B cell (primary cell): ENCODE data around the gene TSPAN32. TPM values are rescaled to one million over a fixed set of nuclear protein-coding genes. Genes with fewer than 3 reads are reported as not detected.

Experiments
- ATAC-seq: fragments of 200-7000 bp; cut with Tn5 transposase; one replicate; pipeline ENCODE4 v1.10.0; 2021; ENCODE audit warnings: low read depth, mild to moderate bottlenecking, moderate number of reproducible peaks, moderate library complexity
- CTCF ChIA-PET: fragments of 350-600 bp; sonication (Branson Sonifier 250); formaldehyde crosslinking; loops from one replicate; lab custom pipeline; 2021; ENCODE audit warnings: antibody characterized with exemption, inconsistent platforms; lab: Charles Lee
- POLR2A ChIA-PET: fragments of 350-600 bp; sonication (Branson Sonifier 250); formaldehyde crosslinking; loops from one replicate; lab custom pipeline; 2021; ENCODE audit warnings: antibody characterized with exemption; lab: Charles Lee
- DNase-seq: peaks from one replicate; pipeline ENCODE4 v3.0.0; 2013
- H2AFZ ChIP-seq: 2 replicates; pipeline ENCODE4 v1.6.1; 2012; ENCODE audit warnings: mild to moderate bottlenecking, low read depth, low read length; ENCODE audit not compliant: insufficient read depth, poor library complexity, severe bottlenecking
- H3K27ac ChIP-seq, 2 donors: 1 replicate in 1 of 2; 2 replicates in 1 of 2; pipeline ENCODE4 v1.5.1; 2012 to 2013; ENCODE audit warnings: low read length in 2 of 2, mild to moderate bottlenecking in 2 of 2, moderate library complexity in 1 of 2
- H3K27me3 ChIP-seq, 4 experiments: fragments of 200-600 bp in 1 of 4; sonication (generic) in 1 of 4; replicated peaks in 1 of 4; 1 replicate in 2 of 4; 2 replicates in 2 of 4; pipeline versions ENCODE4 v1.6.1 to v1.7.0; 2013 to 2016; ENCODE audit warnings: low read length in 3 of 4, mild to moderate bottlenecking in 2 of 4, mixed read lengths in 1 of 4, moderate library complexity in 1 of 4; ENCODE audit not compliant: insufficient read depth in 4 of 4, control insufficient read depth in 3 of 4; ENCODE audit errors: control extremely low read depth in 1 of 4
- H3K36me3 ChIP-seq, 2 experiments: replicated peaks in 1 of 2; 1 replicate in 1 of 2; 2 replicates in 1 of 2; pipeline versions ENCODE4 v1.6.1 to v1.7.1; 2013; ENCODE audit warnings: low read length in 1 of 2; ENCODE audit not compliant: insufficient read depth in 2 of 2, control insufficient read depth in 1 of 2; ENCODE audit errors: control extremely low read depth in 1 of 2, extremely low read depth in 1 of 2
- H3K4me1 ChIP-seq, 2 donors: fragments of 200-600 bp in 1 of 2; sonication (generic) in 1 of 2; 1 replicate in 1 of 2; 2 replicates in 1 of 2; pipeline versions ENCODE4 v1.5.1 to v1.6.1; 2013 to 2017; ENCODE audit warnings: low read length in 2 of 2; ENCODE audit not compliant: control insufficient read depth in 2 of 2, insufficient read depth in 2 of 2
- H3K4me2 ChIP-seq: replicated peaks from 2 replicates; pipeline ENCODE3; 2012; ENCODE audit warnings: mild to moderate bottlenecking, low read depth, low read length; ENCODE audit not compliant: poor library complexity, severe bottlenecking
- H3K4me3 ChIP-seq, 5 experiments: fragments of 200-600 bp in 1 of 5; sonication (generic) in 1 of 5; 1 replicate in 3 of 5; 2 replicates in 2 of 5; pipeline versions ENCODE4 v1.5.1 to v1.7.0; 2011 to 2016; ENCODE audit warnings: low read length in 4 of 5, mild to moderate bottlenecking in 4 of 5, low read depth in 2 of 5, control low read depth in 1 of 5, moderate library complexity in 1 of 5; ENCODE audit not compliant: insufficient read depth in 1 of 5; ENCODE audit errors: control extremely low read depth in 1 of 5, extremely low read depth in 1 of 5
- H3K79me2 ChIP-seq: fragments of 200-600 bp; sonication (generic); one replicate; pipeline ENCODE4 v1.6.0; 2016; ENCODE audit warnings: low read length; ENCODE audit not compliant: control insufficient read depth, insufficient read depth
- H3K9ac ChIP-seq: fragments of 200-600 bp; sonication (generic); 2 replicates; pipeline ENCODE4 v1.6.1; 2017; ENCODE audit warnings: mild to moderate bottlenecking, low read length, moderate library complexity
- H3K9me3 ChIP-seq, 3 donors: one replicate each; pipeline versions ENCODE4 v1.6.1 to v1.7.1; 2013; ENCODE audit warnings: low read length in 2 of 3; ENCODE audit not compliant: control insufficient read depth in 2 of 3, insufficient read depth in 1 of 3; ENCODE audit errors: control extremely low read depth in 1 of 3
- H4K20me1 ChIP-seq: 2 replicates; pipeline ENCODE4 v1.6.0; 2012; ENCODE audit warnings: mild to moderate bottlenecking, low read length; ENCODE audit not compliant: insufficient read depth, control insufficient read depth, poor library complexity, severe bottlenecking
- H3K27ac Mint-ChIP-seq: one replicate; pipeline ENCODE4 v1.8.0; 2021; ENCODE audit warnings: mixed read lengths
- H3K27me3 Mint-ChIP-seq: one replicate; pipeline ENCODE4 v1.8.0; 2021; ENCODE audit warnings: mixed read lengths
- H3K4me1 Mint-ChIP-seq: one replicate; pipeline ENCODE4 v1.8.0; 2021; ENCODE audit warnings: mixed read lengths
- H3K4me3 Mint-ChIP-seq: one replicate; pipeline ENCODE4 v1.8.0; 2021; ENCODE audit warnings: mixed read lengths
- H3K9me3 Mint-ChIP-seq: one replicate; pipeline ENCODE4 v1.8.0; 2022; ENCODE audit warnings: mixed read lengths; ENCODE audit not compliant: insufficient read depth
- CTCF ChIP-seq: fragments of 200-600 bp; IDR thresholded peaks from one replicate; pipeline ENCODE4 v1.8.0; 2022; ENCODE audit warnings: antibody characterized with exemption, mild to moderate bottlenecking
- EZH2 ChIP-seq: IDR thresholded peaks from 2 replicates; pipeline ENCODE4 v1.6.1; 2012; ENCODE audit warnings: borderline replicate concordance, low read depth, mild to moderate bottlenecking, moderate library complexity, low read length; ENCODE audit not compliant: insufficient read depth, poor library complexity, severe bottlenecking
- WGBS: methylation state at CpG from one replicate; pipeline ENCODE4 v1.1.5; 2013; ENCODE audit warnings: missing lambda C conversion rate; ENCODE audit not compliant: insufficient coverage; 5-methylcytosine and 5-hydroxymethylcytosine counted together
- intact Hi-C: fragments of 100-400 bp; cut with micrococcal nuclease; formaldehyde crosslinking; loops from one replicate; pipeline ENCODE4 v1.10.0; 2022
- polyA plus RNA-seq: library from polyadenylated mRNA; depleted of rRNA; stranded (reverse); fragments of >200 nt; gene quantifications from 2 replicates; pipeline ENCODE4 v1.2.3, GENCODE V29; 2012
- total RNA-seq, 2 donors: library from RNA; stranded (reverse); fragments of 120-200 nt in 1 of 2; gene quantifications; 1 replicate in 1 of 2; 2 replicates in 1 of 2; pipeline versions ENCODE4 v1.2.3 to v1.2.4, GENCODE V29; 2013 to 2022

Gene TSPAN32
- total and polyA plus RNA-seq, 2 donors (not counting 1 experiment from before 2014, with no cell fraction given): 22.2 to 75.9 TPM

DNA sequence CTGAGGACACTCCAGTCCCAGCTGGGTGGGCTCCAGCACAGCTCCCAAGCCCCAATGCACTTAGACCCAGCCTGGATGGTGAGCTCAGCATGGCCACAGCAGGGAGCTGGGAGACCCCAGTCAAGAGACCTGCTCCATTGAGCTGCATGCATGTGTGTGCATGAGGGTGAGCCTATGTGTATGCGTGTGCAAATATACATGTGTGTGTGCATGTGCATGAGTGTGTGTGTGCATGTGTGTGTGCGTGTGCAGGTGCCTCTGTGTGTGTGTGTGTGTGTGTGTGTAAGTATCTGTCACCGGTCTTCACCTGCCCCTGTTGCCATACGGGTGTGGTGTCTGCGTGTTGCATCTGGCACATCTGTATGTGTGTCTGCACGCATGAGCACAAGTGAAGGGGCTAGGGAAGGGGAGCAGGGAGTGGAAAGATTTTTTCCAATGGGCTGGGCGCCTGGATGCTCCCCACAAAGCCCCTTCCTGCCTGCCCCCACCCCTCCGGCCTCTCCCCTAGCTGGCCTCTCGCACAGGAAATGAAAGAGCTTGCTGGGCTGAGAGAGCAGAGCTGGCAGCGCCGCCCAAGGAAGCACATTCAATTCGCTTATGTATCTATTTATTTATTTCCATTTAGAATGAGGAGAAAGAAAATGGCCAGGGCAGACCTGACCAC, 4.1 kb downstream of the TSPAN32 start:
- Mint-ChIP-seq H3K27ac (peak overlapping the region; percentile 71), H3K9me3 (no peaks in the 10 kb centered on the region), H3K4me3 (peak overlapping the region; percentile 59), H3K4me1 (peaks cover 46% of the 10 kb centered on the region), H3K27me3 (no peaks in the 10 kb centered on the region)
- no peak for ATAC-seq
- POLR2A ChIA-PET: interaction anchor here (0.7 to 3.1 kb wide), 5 partner anchors 45 to 114 kb away, joined by 5 to 22 read pairs (median 9); partner anchors contain the start of genes CD81 and TSSC4
- peak overlapping the region in 1 of 2 donors; percentile 38 for H3K27ac ChIP-seq
- no peaks in the 10 kb centered on the region for H3K27me3 ChIP-seq
- intact Hi-C loops: loop anchor here (1.0 to 2.0 kb wide), 3 partner anchors 71 to 109 kb away; partner anchors contain the start of genes CD81 and TSSC4
- DNase-seq: no peak
- peak overlapping the region; percentile 79 for H3K4me2 ChIP-seq
- no peak overlapping the region for H3K9ac ChIP-seq
- no peak for TF ChIP-seq EZH2
- no peak for TF ChIP-seq CTCF
- H2AFZ ChIP-seq: peak overlapping the region; percentile 6
- no peaks in the 10 kb centered on the region for H4K20me1 ChIP-seq
- no peaks in the 10 kb centered on the region for H3K9me3 ChIP-seq
- CTCF ChIA-PET: interaction anchor here (0.6 to 15.0 kb wide), 31 partner anchors 8 to 1007 kb away, joined by 3 to 583 read pairs (median 6); partner anchors contain the start of genes ASCL2, CD81 and TSSC4
- no peaks in the 10 kb centered on the region for H3K36me3 ChIP-seq
- H3K4me3 ChIP-seq: no peak overlapping the region
- 20% methylated on average over 6 of the region's 12 CpGs for WGBS
- peaks cover 54 to 56% of the 10 kb centered on the region in 2 donors for H3K4me1 ChIP-seq
- peaks cover 33% of the 10 kb centered on the region for H3K79me2 ChIP-seq

DNA sequence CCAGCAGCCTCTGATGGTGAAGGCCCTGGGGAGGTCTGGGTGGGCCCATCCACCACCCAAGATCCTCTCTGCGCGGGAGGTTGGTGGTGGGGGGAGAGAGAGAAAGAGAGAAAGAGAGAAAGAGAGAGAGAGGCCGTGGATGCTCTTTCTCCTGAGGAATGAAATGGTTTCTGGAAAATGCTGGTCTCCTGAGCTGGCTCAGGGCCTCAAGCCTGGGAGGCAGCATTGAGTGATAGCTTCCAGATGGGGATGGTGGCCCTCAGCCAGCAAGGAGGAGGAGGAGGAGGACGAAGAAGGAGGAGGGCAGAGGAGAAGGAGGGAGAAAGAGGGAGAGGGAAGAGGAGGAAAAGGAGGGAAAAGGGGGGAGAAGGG, 4.6 kb downstream of the TSPAN32 start:
- intact Hi-C loops: no loop called here
- H3K4me3 ChIP-seq: no peak overlapping the region
- H3K27me3 ChIP-seq: no peaks in the 10 kb centered on the region
- no peaks in the 10 kb centered on the region for H4K20me1 ChIP-seq
- H3K79me2 ChIP-seq: peaks cover 33% of the 10 kb centered on the region
- peak overlapping the region in 1 of 2 donors; percentile 38 for H3K27ac ChIP-seq
- H3K36me3 ChIP-seq: no peaks in the 10 kb centered on the region
- no peaks in the 10 kb centered on the region for H3K27me3 Mint-ChIP-seq
- 33% methylated on average over 3 of the region's 4 CpGs for WGBS
- ATAC-seq (no peak), DNase-seq (no peak)
- ChIA-PET POLR2A (interaction anchor here (2.3 to 3.1 kb wide), 3 partner anchors 71 to 114 kb away, joined by 9 to 22 read pairs (median 10); partner anchors contain the start of genes CD81 and TSSC4), CTCF (interaction anchor here (1.3 to 15.0 kb wide), 14 partner anchors 10 to 225 kb away, joined by 4 to 583 read pairs (median 12); partner anchors contain the start of genes CD81 and TSSC4)
- peaks cover 40% of the 10 kb centered on the region for H3K4me1 Mint-ChIP-seq
- peak overlapping the region; percentile 59 for H3K4me3 Mint-ChIP-seq
- H3K4me2 ChIP-seq: peak overlapping the region; percentile 79
- TF ChIP-seq EZH2 (no peak), CTCF (no peak)
- H3K4me1 ChIP-seq: peaks cover 49 to 51% of the 10 kb centered on the region in 2 donors
- peak overlapping the region; percentile 6 for H2AFZ ChIP-seq
- no peaks in the 10 kb centered on the region for H3K9me3 Mint-ChIP-seq
- peak overlapping the region; percentile 71 for H3K27ac Mint-ChIP-seq
- H3K9me3 ChIP-seq: no peaks in the 10 kb centered on the region
- no peak overlapping the region for H3K9ac ChIP-seq
